HEK293T (cell line): ENCODE results near the gene MPP7.
A peak's percentile ranks its signal among the peaks of the same experiment; 100 is the strongest.
"Not testable (repeated sequence)": the region's sequence is repeated elsewhere in the genome, so short reads cannot be mapped to it uniquely, and the experiment has no call there.

Experiments used
- CTCF ChIA-PET: fragments of 350-600 bp; formaldehyde crosslinking; extraction: SDS; loops from one replicate; lab custom pipeline; 2021; ENCODE audit warnings: antibody characterized with exemption, inconsistent platforms; lab: Yijun Ruan, JAX
- POLR2A ChIA-PET: fragments of 350-600 bp; formaldehyde crosslinking; extraction: SDS; loops from one replicate; lab custom pipeline; 2020; ENCODE audit warnings: antibody characterized with exemption, inconsistent platforms; lab: Yijun Ruan, JAX
- DNase-seq: peaks from one replicate; pipeline ENCODE4 v3.0.0; 2012; ENCODE audit warnings: mixed read lengths; ENCODE audit errors: extremely low spot score
- ARNT ChIP-seq: fragments of 450-650 bp; IDR thresholded peaks from 2 replicates; pipeline ENCODE4 v1.6.1; 2017; ENCODE audit warnings: mild to moderate bottlenecking
- BHLHE40 ChIP-seq: fragments of 450-650 bp; IDR thresholded peaks from 2 replicates; pipeline ENCODE4 v1.6.1; 2016; ENCODE audit warnings: mild to moderate bottlenecking, moderate library complexity, borderline replicate concordance
- CTBP1 ChIP-seq: fragments of 450-650 bp; IDR thresholded peaks from 2 replicates; pipeline ENCODE4 v1.6.1; 2016; ENCODE audit warnings: borderline replicate concordance
- ELF4 ChIP-seq: fragments of 450-650 bp; IDR thresholded peaks from 2 replicates; pipeline ENCODE4 v1.6.1; 2017; ENCODE audit warnings: antibody characterized with exemption
- FOXA1 ChIP-seq: fragments of 450-650 bp; IDR thresholded peaks from 2 replicates; pipeline ENCODE4 v1.6.1; 2016; ENCODE audit warnings: mild to moderate bottlenecking
- FOXK2 ChIP-seq: fragments of 450-650 bp; IDR thresholded peaks from 2 replicates; pipeline ENCODE4 v1.6.1; 2016; ENCODE audit warnings: mild to moderate bottlenecking
- FOXM1 ChIP-seq: fragments of 450-650 bp; IDR thresholded peaks from 2 replicates; pipeline ENCODE4 v1.6.1; 2017; ENCODE audit warnings: mild to moderate bottlenecking, borderline replicate concordance
- HDGF ChIP-seq: fragments of 450-650 bp; IDR thresholded peaks from 2 replicates; pipeline ENCODE4 v1.6.1; 2017; ENCODE audit warnings: antibody characterized with exemption, borderline replicate concordance
- L3MBTL2 ChIP-seq: fragments of 450-650 bp; conservative IDR thresholded peaks from 2 replicates; pipeline ENCODE4 v1.6.1; 2016; ENCODE audit warnings: mild to moderate bottlenecking
- LEF1 ChIP-seq: fragments of 450-650 bp; IDR thresholded peaks from 2 replicates; pipeline ENCODE4 v1.6.1; 2017; ENCODE audit warnings: mild to moderate bottlenecking, borderline replicate concordance
- NFRKB ChIP-seq: fragments of 450-650 bp; IDR thresholded peaks from 2 replicates; pipeline ENCODE4 v1.6.1; 2016; ENCODE audit warnings: mild to moderate bottlenecking, moderate library complexity
- PKNOX1 ChIP-seq: fragments of 450-650 bp; IDR thresholded peaks from 2 replicates; pipeline ENCODE4 v1.6.1; 2016
- SP1 ChIP-seq: fragments of 450-650 bp; IDR thresholded peaks from 2 replicates; pipeline ENCODE4 v1.6.1; 2017
- SUZ12 ChIP-seq: fragments of 450-650 bp; IDR thresholded peaks from 2 replicates; pipeline ENCODE4 v1.6.1; 2016; ENCODE audit warnings: mild to moderate bottlenecking
- TARDBP ChIP-seq: fragments of 450-650 bp; IDR thresholded peaks from 2 replicates; pipeline ENCODE4 v1.6.1; 2016
- ZNF384 ChIP-seq: fragments of 450-650 bp; IDR thresholded peaks from 2 replicates; pipeline ENCODE4 v1.6.1; 2016

MPP7 gene

DNA sequence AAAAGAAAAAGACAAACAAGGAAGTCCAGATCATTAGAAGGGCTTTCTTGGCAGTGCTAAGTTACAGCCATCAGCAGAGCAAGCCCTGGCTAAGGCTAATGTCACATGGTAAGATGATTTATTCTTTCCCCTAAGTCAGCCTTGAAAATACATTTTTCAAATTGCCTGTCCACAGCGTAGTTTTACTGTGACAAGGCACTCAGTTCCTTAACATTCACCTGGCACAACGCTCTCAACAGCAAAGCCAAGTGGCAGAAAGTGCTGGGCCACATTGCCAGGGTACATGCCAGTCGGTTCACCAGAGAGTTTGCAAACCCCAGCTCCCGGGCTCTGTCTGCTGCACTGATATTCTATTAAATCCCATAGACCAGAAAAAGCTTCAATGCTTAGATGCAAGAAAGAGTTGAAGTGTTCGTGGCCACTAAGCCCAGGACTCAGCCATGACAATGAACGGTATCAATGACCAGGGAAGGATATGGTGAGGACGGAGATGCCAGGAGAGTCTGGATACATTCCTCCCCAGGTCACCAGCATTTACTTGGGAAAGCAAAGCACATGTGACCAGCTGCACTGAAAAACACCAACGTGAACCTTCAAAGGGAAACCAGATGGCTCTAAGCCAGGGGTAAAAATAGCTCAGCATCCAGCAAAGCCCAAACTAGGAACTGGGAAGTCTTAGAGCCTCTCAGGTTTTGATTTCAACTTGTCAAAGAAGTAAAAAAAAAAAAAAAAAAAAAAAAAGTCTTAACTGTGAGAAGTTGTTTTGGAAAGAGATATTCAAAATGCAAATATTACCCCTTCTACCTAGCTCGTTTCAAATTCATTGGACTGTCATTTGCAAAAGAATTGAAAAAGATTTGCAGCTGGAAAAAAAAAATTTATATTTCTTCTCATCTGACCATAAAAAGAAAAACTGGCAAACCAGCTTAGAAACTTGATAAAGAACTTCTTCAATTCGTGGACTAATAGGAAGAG, 23.9 kb upstream of the MPP7 start:
- ChIA-PET POLR2A (interaction anchor here (0.9 to 1.1 kb wide), 2 partner anchors 24 kb away, joined by 3 to 4 read pairs; partner anchors contain the start of gene MPP7), CTCF (interaction anchor here (0.6 kb wide), 1 partner anchor 49 kb away, joined by 3 read pairs; no protein-coding TSS in a partner anchor)
- TF ChIP-seq SUZ12, result no peak
- no peak for TF ChIP-seq ZNF384
- TF ChIP-seq PKNOX1, result peak; percentile 30; the same call in 1 of the 2 replicates
- TF ChIP-seq TARDBP, result no peak
- DNase-seq, result no peak

GRCh38 chr10:28320799-28321198, 17.9 kb upstream of the MPP7 start:
- TF ChIP-seq LEF1 (no peak), NFRKB (no peak), CTBP1 (no peak), TARDBP (no peak), L3MBTL2 (no peak), FOXM1 (no peak), ARNT (no peak), FOXA1 (no peak), FOXK2 (no peak), SUZ12 (no peak), ZNF384 (no peak), HDGF (no peak), ELF4 (no peak), PKNOX1 (no peak)
- ChIA-PET CTCF (no interaction called here), POLR2A (interaction anchor here (1.3 kb wide), 1 partner anchor 18 kb away, joined by 3 read pairs; no protein-coding TSS in a partner anchor)
- DNase-seq, result no peak

DNA sequence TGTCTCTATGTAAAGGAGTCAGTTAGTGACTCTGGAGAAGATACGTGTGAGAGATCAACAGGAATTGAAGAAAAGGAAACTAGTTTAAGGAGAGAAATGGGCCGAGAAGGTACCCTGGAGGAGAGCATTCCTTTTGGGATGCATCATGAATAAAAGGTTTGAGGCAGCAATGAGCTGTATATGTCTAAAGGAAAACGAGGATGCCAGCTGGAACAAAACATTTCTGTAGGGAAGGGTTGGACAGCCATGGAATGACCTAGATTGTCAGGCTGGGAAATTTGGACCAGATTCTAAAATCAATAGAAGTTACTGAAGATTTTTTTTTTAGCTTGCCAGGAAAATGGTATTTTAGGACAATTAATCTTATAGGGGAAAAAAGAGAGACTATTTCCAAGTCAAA, 17.2 kb upstream of the MPP7 start:
- ChIA-PET CTCF (no interaction called here), POLR2A (no interaction called here)
- no peak for DNase-seq
- TF ChIP-seq FOXK2, result no peak
- no peak for TF ChIP-seq PKNOX1
- no peak for TF ChIP-seq BHLHE40
- TF ChIP-seq HDGF, result no peak
- no peak for TF ChIP-seq L3MBTL2
- TF ChIP-seq SP1, result no peak
- no peak for TF ChIP-seq FOXA1
- TF ChIP-seq LEF1, result no peak
- no peak for TF ChIP-seq ARNT
- TF ChIP-seq TARDBP, result no peak
- no peak for TF ChIP-seq FOXM1
- no peak for TF ChIP-seq CTBP1
- no peak for TF ChIP-seq ELF4
- TF ChIP-seq SUZ12, result no peak

- CTCF ChIA-PET, POLR2A ChIA-PET, DNase-seq: not testable (repeated sequence)
These were observed 16.2 kb upstream of the MPP7 start for GRCh38 chr10:28319061-28319460.

DNA sequence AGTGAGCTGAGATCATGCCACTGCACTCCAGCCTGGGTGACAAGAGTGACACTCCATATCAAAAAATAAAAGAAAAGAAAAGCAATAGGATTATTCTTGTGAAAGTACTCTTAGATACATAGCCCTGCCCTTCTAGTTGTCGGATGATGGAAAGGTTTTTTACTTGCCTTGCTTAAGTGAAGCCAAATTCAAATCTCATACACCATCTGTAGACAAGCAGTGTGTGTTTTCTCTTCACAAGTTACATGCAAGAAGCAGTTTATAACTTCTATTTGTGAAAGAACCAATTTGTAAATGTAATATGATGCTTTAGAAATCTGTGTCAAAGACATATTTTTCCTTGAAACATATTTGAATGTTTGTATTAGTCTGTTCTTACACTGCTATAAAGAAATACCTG, 15.8 kb upstream of the MPP7 start:
- DNase-seq, result no peak
- POLR2A ChIA-PET, result no interaction called here
- CTCF ChIA-PET, result no interaction called here
- TF ChIP-seq PKNOX1 (no peak), L3MBTL2 (no peak)

GRCh38 chr10:28317760-28318159, 14.9 kb upstream of the MPP7 start:
- TF ChIP-seq SUZ12 (no peak), SP1 (no peak), FOXA1 (no peak), ZNF384 (no peak), FOXM1 (no peak), L3MBTL2 (no peak), ELF4 (no peak), HDGF (no peak), PKNOX1 (no peak), LEF1 (no peak), TARDBP (no peak), NFRKB (no peak), CTBP1 (no peak), BHLHE40 (no peak), FOXK2 (no peak), ARNT (no peak)
- ChIA-PET CTCF (no interaction called here), POLR2A (no interaction called here)
- no peak for DNase-seq
